HepG2 (cell line): ENCODE results near the gene NUP155. TPM values are rescaled to one million over a fixed set of nuclear protein-coding genes. Genes with fewer than 3 reads are reported as not detected.

Experiments
- AGO2 ChIP-seq: fragments of 200-400 bp; formaldehyde crosslinking; optimal IDR thresholded peaks from 2 replicates; pipeline ENCODE3; 2017; ENCODE audit warnings: mild to moderate bottlenecking, low read depth, low read length, moderate library complexity
- CAMTA2 ChIP-seq: sonication (generic); formaldehyde crosslinking; IDR thresholded peaks from 2 replicates; pipeline ENCODE4 v1.4.0; 2020; ENCODE audit warnings: mild to moderate bottlenecking, missing genetic modification reagents, borderline replicate concordance
- CBFB ChIP-seq: sonication (generic); formaldehyde crosslinking; IDR thresholded peaks from 2 replicates; pipeline ENCODE4 v1.4.0; 2020; ENCODE audit warnings: missing genetic modification reagents
- EHMT2 ChIP-seq: fragments of 200-600 bp; sonication (generic); IDR thresholded peaks from 2 replicates; pipeline ENCODE4 v1.7.0; 2017; ENCODE audit warnings: antibody characterized with exemption, low read depth, low read length, borderline replicate concordance
- FOXA3 ChIP-seq: IDR thresholded peaks from 2 replicates; pipeline ENCODE4 v1.6.1; 2016; ENCODE audit warnings: missing genetic modification reagents, missing compliant biosample characterization
- HMGA1 ChIP-seq: sonication (generic); formaldehyde crosslinking; conservative IDR thresholded peaks from 2 replicates; pipeline ENCODE4 v1.4.0; 2020; ENCODE audit warnings: missing genetic modification reagents
- HOXA9 ChIP-seq: sonication (generic); formaldehyde crosslinking; IDR thresholded peaks from 2 replicates; pipeline ENCODE4 v1.8.1; 2022; ENCODE audit warnings: missing genetic modification reagents, mild to moderate bottlenecking, moderate library complexity, borderline replicate concordance
- IRF2 ChIP-seq: IDR thresholded peaks from 2 replicates; pipeline ENCODE4 v1.6.1; 2018; ENCODE audit warnings: missing genetic modification reagents, missing compliant biosample characterization
- KAT7 ChIP-seq: IDR thresholded peaks from 2 replicates; pipeline ENCODE4 v1.6.1; 2018; ENCODE audit warnings: borderline replicate concordance, missing compliant biosample characterization
- SIX4 ChIP-seq: sonication (generic); formaldehyde crosslinking; IDR thresholded peaks from 2 replicates; pipeline ENCODE4 v1.4.0; 2020; ENCODE audit warnings: missing genetic modification reagents
- SNAPC2 ChIP-seq: sonication (generic); formaldehyde crosslinking; IDR thresholded peaks from 2 replicates; pipeline ENCODE4 v1.8.1; 2022; ENCODE audit warnings: mild to moderate bottlenecking, missing genetic modification reagents
- TARDBP ChIP-seq: sonication (generic); formaldehyde crosslinking; IDR thresholded peaks from 2 replicates; pipeline ENCODE4 v1.8.0; 2022; ENCODE audit warnings: mild to moderate bottlenecking, missing genetic modification reagents
- ZNF264 ChIP-seq: sonication (generic); formaldehyde crosslinking; IDR thresholded peaks from 2 replicates; pipeline ENCODE4 v1.4.0; 2020; ENCODE audit warnings: missing genetic modification reagents
- ZNF550 ChIP-seq: sonication (generic); formaldehyde crosslinking; IDR thresholded peaks from 2 replicates; pipeline ENCODE4 v1.4.0; 2020; ENCODE audit warnings: mild to moderate bottlenecking, missing genetic modification reagents, borderline replicate concordance
- ZNF7 ChIP-seq: IDR thresholded peaks from 2 replicates; pipeline ENCODE4 v1.6.1; 2016; ENCODE audit warnings: missing biosample characterization, missing genetic modification reagents
- ZNF737 ChIP-seq: sonication (generic); formaldehyde crosslinking; IDR thresholded peaks from 2 replicates; pipeline ENCODE4 v1.5.0; 2020; ENCODE audit warnings: missing genetic modification reagents, mild to moderate bottlenecking, borderline replicate concordance
- polyA plus RNA-seq, 8 experiments: library from polyadenylated mRNA; depleted of rRNA in 3 of 8; stranded (reverse) in 7 of 8; unstranded in 1 of 8; fragments of >200 nt; fragmentation: Illumina TruSeq in 4 of 8; extraction: Trizol in 4 of 8; gene quantifications; 2 replicates each; pipeline versions ENCODE4 v1.2.1 to v1.2.3, GENCODE V29; 2011 to 2016; ENCODE audit warnings: low read depth in 4 of 8, missing spikeins in 1 of 8, mixed read lengths in 1 of 8; ENCODE audit not compliant: insufficient read depth in 1 of 8
- total RNA-seq, 5 experiments: library from RNA; depleted of rRNA; stranded (reverse); fragments of >200 nt; fragmentation: Illumina TruSeq; extraction: Trizol; gene quantifications; 2 replicates each; pipeline ENCODE4 v1.2.3, GENCODE V29; 2016; ENCODE audit warnings: low read depth in 1 of 5
- TF ChIP-seq, protein P1 (sequence below): sonication (generic); formaldehyde crosslinking; IDR thresholded peaks from 2 replicates; pipeline ENCODE4; 2020; ENCODE audit warnings: missing genetic modification reagents, mild to moderate bottlenecking, borderline replicate concordance
- TF ChIP-seq, protein P2 (sequence below): sonication (generic); formaldehyde crosslinking; IDR thresholded peaks from 2 replicates; pipeline ENCODE4 v1.4.0; 2020; ENCODE audit warnings: mild to moderate bottlenecking, missing genetic modification reagents
- TF ChIP-seq, protein P3 (sequence below): sonication (generic); formaldehyde crosslinking; IDR thresholded peaks from 2 replicates; pipeline ENCODE4 v1.5.0; 2020; ENCODE audit warnings: mild to moderate bottlenecking, missing genetic modification reagents
- TF ChIP-seq, protein P4 (sequence below): sonication (generic); formaldehyde crosslinking; IDR thresholded peaks from 2 replicates; pipeline ENCODE4 v1.4.0; 2020; ENCODE audit warnings: missing genetic modification reagents

The NUP155 gene
- total and polyA plus RNA-seq, 2 of the 13 experiments (the other 11 are each of a cell fraction or from before 2014, with no cell fraction given) = 13.0 to 57.4 TPM

DNA sequence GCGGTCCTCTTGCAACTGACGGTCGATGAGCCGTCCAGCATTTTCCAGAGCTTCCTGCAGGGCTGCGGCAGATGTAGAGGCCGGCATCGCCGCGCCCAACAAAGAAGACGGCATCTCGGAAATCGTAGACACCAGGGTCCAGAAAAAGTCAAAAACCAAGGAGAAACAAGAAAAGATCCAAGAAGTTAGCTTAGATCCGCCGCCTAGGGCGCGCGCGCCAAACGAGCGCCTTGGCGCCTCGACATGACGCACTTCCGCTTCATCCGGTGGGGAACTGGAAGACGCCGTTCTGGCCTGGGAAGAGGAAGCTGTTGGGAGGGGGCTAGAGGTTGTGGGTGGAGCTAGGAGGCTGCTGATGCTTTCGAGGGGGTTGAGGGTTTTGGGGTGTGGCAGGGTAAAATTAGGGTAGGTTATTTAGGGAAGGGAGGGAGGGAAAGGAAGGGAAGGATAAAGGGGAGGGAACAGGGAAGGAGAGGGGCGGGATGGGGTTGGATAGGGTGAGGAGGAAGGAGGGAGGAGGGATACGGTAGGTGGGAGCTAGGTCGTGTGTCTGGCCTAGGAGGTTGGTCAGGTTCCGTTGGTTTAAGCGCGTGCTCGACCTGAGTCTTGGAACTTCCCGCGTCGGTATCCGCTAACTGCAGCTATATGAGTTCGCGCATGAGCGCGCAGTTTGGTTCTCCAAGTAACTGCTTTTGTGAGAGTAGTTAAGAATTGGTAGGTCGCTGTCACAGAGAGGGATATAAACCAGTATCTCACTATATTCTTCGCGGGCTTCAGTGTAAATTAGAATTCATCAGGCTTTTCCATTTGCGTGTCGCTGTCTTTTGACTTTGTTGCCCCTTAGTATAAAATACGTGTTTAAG, at the start of gene NUP155 (continued):
- TF ChIP-seq TARDBP (CRISPR knock-in tag) (no peak; the same call in none of the 2 replicates), SIX4 (no peak), AGO2 (no peak), CAMTA2 (CRISPR knock-in tag) (no peak), EHMT2 (no peak), ZNF737 (CRISPR knock-in tag) (no peak), CBFB (no peak; the same call in 1 of the 2 replicates), FOXA3 (CRISPR knock-in tag) (peak; percentile 43), ZNF550 (CRISPR knock-in tag) (0 out of 2 replicates have a peak, but pooled peaks have one; percentile 46), HMGA1 (no peak), ZNF7 (CRISPR knock-in tag) (no peak), KAT7 (CRISPR knock-in tag) (0 out of 2 replicates have a peak, but pooled peaks have one; percentile 33), HOXA9 (no peak), IRF2 (CRISPR knock-in tag) (peak; percentile 50; the same call in 1 of the 2 replicates), SNAPC2 (CRISPR knock-in tag) (no peak), ZNF264 (CRISPR knock-in tag) (no peak)
- TF ChIP-seq, protein P1, sequence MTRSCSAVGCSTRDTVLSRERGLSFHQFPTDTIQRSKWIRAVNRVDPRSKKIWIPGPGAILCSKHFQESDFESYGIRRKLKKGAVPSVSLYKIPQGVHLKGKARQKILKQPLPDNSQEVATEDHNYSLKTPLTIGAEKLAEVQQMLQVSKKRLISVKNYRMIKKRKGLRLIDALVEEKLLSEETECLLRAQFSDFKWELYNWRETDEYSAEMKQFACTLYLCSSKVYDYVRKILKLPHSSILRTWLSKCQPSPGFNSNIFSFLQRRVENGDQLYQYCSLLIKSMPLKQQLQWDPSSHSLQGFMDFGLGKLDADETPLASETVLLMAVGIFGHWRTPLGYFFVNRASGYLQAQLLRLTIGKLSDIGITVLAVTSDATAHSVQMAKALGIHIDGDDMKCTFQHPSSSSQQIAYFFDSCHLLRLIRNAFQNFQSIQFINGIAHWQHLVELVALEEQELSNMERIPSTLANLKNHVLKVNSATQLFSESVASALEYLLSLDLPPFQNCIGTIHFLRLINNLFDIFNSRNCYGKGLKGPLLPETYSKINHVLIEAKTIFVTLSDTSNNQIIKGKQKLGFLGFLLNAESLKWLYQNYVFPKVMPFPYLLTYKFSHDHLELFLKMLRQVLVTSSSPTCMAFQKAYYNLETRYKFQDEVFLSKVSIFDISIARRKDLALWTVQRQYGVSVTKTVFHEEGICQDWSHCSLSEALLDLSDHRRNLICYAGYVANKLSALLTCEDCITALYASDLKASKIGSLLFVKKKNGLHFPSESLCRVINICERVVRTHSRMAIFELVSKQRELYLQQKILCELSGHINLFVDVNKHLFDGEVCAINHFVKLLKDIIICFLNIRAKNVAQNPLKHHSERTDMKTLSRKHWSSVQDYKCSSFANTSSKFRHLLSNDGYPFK (CRISPR knock-in tag) = peak; percentile 71; the same call in 1 of the 2 replicates
- TF ChIP-seq, protein P2, sequence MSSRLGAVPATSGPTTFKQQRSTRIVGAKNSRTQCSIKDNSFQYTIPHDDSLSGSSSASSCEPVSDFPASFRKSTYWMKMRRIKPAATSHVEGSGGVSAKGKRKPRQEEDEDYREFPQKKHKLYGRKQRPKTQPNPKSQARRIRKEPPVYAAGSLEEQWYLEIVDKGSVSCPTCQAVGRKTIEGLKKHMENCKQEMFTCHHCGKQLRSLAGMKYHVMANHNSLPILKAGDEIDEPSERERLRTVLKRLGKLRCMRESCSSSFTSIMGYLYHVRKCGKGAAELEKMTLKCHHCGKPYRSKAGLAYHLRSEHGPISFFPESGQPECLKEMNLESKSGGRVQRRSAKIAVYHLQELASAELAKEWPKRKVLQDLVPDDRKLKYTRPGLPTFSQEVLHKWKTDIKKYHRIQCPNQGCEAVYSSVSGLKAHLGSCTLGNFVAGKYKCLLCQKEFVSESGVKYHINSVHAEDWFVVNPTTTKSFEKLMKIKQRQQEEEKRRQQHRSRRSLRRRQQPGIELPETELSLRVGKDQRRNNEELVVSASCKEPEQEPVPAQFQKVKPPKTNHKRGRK (CRISPR knock-in tag) = no peak
- TF ChIP-seq, protein P3, sequence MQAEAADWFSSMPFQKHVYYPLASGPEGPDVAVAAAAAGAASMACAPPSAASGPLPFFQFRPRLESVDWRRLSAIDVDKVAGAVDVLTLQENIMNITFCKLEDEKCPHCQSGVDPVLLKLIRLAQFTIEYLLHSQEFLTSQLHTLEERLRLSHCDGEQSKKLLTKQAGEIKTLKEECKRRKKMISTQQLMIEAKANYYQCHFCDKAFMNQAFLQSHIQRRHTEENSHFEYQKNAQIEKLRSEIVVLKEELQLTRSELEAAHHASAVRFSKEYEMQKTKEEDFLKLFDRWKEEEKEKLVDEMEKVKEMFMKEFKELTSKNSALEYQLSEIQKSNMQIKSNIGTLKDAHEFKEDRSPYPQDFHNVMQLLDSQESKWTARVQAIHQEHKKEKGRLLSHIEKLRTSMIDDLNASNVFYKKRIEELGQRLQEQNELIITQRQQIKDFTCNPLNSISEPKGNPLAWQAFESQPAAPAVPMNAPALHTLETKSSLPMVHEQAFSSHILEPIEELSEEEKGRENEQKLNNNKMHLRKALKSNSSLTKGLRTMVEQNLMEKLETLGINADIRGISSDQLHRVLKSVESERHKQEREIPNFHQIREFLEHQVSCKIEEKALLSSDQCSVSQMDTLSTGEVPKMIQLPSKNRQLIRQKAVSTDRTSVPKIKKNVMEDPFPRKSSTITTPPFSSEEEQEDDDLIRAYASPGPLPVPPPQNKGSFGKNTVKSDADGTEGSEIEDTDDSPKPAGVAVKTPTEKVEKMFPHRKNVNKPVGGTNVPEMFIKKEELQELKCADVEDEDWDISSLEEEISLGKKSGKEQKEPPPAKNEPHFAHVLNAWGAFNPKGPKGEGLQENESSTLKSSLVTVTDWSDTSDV (CRISPR knock-in tag) = no peak
- TF ChIP-seq, protein P4, sequence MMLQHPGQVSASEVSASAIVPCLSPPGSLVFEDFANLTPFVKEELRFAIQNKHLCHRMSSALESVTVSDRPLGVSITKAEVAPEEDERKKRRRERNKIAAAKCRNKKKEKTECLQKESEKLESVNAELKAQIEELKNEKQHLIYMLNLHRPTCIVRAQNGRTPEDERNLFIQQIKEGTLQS = no peak
